GM13977 (cell line): Measurements from ENCODE around the gene TRMU.

ENCODE experiments used
- DNase-seq: peaks from one replicate; pipeline ENCODE4 v3.0.0; 2012; ENCODE audit warnings: low spot score
- in situ Hi-C: fragments of 300-500 bp; cut with MboI; formaldehyde crosslinking; loops from one replicate; pipeline ENCODE4 v1.12.0; 2022; ENCODE audit warnings: low sequenced_read_pairs, low pct_unique_long_range_greater_than_20kb, mixed read lengths, inconsistent platforms; ENCODE audit not compliant: unreplicated experiment
- TF ChIP-seq, protein P1 (sequence below): IDR thresholded peaks from 2 replicates; pipeline ENCODE4 v1.5.1; 2012; ENCODE audit warnings: mild to moderate bottlenecking, control low read depth; ENCODE audit not compliant: insufficient read depth; ENCODE audit errors: extremely low read depth, missing control alignments

TRMU gene

DNA sequence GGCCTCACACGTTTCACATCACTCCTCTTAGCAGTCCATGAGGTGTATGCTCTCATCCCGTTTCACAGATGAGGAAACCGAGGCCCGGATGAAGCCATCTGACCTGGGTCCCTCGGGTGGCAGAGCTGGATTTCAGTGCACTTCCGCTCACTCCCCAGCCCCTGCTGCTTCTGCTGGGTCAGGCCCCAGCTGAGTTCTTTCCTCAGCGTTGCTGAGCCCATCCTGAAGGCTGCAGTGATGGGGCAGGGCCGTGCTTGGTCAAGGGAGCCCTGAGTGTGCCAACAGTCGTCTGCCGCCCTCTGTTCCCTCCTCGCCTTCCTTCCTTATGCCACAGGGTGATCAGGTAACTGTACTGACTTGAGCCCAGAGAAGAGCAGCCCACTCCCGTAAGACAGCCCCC lies 12.1 kb downstream of the TRMU start:
- DNase-seq: no peak
- in situ Hi-C loops: no loop called here
- TF ChIP-seq, protein P1, sequence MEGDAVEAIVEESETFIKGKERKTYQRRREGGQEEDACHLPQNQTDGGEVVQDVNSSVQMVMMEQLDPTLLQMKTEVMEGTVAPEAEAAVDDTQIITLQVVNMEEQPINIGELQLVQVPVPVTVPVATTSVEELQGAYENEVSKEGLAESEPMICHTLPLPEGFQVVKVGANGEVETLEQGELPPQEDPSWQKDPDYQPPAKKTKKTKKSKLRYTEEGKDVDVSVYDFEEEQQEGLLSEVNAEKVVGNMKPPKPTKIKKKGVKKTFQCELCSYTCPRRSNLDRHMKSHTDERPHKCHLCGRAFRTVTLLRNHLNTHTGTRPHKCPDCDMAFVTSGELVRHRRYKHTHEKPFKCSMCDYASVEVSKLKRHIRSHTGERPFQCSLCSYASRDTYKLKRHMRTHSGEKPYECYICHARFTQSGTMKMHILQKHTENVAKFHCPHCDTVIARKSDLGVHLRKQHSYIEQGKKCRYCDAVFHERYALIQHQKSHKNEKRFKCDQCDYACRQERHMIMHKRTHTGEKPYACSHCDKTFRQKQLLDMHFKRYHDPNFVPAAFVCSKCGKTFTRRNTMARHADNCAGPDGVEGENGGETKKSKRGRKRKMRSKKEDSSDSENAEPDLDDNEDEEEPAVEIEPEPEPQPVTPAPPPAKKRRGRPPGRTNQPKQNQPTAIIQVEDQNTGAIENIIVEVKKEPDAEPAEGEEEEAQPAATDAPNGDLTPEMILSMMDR: no peak

DNA sequence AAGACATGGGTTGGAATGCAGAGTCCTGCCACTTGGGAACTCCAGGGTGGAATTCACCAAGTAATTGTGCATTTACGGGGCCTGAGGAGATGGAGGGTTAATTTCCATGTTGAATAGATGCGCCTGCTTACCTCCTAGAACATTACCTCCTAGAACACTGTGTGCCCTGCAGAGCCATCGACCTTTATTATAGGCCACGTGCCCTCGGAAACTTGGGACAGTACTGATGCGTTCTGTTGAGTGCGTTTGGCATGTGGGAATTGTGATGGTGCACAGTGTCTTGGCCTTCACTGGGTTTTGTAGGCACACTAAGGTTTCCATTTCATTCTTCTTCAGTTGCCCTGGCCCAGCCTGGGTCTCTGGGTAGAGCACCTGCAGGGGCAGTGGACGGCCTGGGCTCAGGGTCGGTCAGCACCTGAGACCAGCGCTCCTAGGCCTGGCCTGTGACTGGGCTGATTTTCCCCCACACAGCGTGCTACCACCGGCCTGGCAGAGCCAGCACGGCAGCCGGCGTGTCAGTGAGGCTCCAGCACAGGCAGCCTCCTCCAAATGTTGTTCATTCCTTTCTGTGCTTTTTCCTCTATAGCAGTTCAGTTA lies 12.7 kb downstream of the TRMU start:
- DNase-seq: no peak
- in situ Hi-C loops: no loop called here
- TF ChIP-seq, protein P1: no peak

DNA sequence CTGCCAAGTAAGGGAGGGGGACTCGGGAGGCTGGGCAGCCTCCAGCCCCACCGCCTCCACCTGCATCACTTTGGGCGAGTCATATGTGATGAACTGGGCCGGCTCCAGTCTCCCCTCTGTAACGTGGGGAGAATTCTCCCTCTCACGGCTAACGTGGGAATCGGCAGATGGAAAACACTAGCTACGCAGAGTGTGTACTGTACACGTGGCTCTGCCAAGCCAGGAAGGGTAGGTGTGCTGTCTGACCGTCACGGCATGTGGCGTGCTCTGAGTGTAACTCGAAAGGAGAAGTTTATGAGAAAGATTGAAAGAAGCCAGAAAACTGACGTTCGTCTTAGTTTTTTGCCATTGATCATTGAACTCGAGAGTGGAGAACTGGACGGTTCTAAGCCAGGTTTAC lies 13.7 kb downstream of the TRMU start:
- TF ChIP-seq, protein P1: no peak
- no peak for DNase-seq
- in situ Hi-C loops: no loop called here

DNA sequence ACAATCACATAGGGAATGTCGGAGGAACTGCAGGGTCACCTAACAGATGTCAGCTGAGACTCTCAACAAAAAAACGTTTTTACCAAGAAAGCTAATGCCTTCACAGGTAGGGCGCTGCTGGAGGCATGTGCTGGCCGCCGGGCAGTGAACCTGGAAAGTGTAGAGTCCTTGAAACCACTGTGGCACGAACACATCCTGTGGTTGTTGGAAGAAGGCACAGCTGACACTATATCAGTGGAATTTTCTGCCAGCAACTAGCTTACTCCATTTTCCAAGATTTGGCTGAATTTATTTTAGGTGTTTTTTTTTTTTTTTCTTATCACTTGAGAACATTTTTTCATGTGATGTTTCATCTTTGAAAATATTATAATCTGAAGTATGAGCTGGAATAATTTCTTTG lies 14.2 kb downstream of the TRMU start:
- TF ChIP-seq, protein P1: no peak
- in situ Hi-C loops: no loop called here

DNA sequence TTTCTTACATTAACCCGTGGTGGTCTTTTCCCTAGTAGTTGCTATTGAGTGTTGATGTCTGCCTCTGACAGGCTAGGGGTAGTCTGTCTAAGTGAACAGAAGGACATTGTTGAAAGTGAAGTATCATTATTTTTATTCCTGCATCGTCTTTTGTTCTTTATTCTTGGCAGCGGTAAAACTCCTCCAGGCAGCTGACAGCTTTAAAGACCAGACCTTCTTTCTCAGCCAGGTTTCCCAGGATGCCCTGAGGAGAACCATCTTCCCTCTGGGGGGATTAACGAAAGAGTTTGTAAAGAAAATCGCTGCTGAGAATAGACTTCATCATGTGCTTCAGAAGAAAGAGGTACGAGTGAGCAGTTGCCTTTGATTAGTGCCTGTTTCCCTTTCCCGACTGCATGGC lies 14.6 kb downstream of the TRMU start:
- in situ Hi-C loops: no loop called here
- TF ChIP-seq, protein P1: no peak
- no peak for DNase-seq

More for the DNA sequence above, 14.2 kb downstream of the TRMU start:
- no peak for DNase-seq

DNA sequence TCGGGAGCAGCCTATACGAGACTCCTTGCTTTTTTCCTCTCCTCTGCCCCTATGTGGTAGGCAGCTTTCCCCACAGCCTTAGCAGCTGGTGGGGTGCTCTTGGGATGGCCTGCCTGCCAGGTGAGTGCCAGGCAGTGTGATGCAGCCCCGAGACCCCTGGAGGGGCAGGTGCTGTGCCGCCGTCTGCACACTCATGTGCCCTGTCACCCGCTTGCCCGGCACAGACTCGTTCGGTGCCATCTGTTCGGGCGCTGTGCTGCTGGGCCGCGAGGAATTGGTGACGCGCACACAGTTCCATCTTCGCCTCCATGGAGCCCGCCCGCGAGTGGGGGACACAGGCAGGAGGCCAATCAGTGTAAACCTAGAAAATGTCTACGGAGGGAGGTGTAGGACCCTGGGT lies 15.1 kb downstream of the TRMU start:
- TF ChIP-seq, protein P1: no peak

DNA sequence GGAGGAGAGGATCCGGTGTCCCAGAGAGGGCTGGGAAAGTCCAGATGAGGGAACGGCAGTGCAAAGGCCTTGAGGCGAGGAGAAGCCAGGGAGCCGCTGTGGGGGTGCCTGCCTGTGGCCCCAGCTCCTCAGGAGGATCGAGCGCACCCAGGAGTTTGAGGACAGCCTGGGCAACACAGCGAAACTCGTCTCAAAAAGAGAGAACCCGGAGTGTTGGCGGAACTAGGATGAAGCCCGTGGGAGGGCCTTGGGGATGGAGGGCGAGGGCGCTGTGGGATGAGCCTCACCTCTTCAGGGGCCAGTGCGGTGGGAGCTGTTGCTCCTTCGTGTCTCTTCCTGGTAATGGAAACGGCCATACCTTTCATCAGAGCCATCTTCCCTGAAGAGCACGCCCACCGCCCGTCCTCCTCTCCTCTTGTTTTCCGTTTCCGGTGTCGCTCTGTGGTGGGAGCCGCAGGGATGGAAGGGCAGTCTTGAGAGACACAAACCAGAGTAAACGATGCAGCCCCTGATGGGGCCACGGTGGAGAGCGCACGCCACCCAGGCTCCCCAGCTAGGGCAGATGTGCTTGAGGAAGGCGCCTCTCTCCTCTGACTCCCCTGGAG lies 15.7 kb downstream of the TRMU start:
- TF ChIP-seq, protein P1: no peak
- DNase-seq: no peak
- in situ Hi-C loops: no loop called here

More for the DNA sequence above, 15.1 kb downstream of the TRMU start:
- DNase-seq: no peak
- in situ Hi-C loops: no loop called here
